T-helper 1 cell treated with Interleukin-12 subunit alpha and Interleukin-12 subunit beta and Interleukin-4 antibody, amounts not matched to agents 30 μg/mL and 1 μg/mL, for 36 hours (primary cell): ENCODE measurements around the gene RPS29.
"Not testable (repeated sequence)": the region's sequence is repeated elsewhere in the genome, so short reads cannot be mapped to it uniquely, and the experiment has no call there.

Experiments used
- H3K27ac Mint-ChIP-seq: one replicate; pipeline ENCODE4 v1.8.0; 2021; ENCODE audit warnings: mild to moderate bottlenecking, mixed read lengths
- H3K27me3 Mint-ChIP-seq: one replicate; pipeline ENCODE4 v1.8.0; 2021; ENCODE audit warnings: low read depth, mixed read lengths
- H3K36me3 Mint-ChIP-seq: one replicate; pipeline ENCODE4 v1.8.0; 2021; ENCODE audit warnings: low read depth, mixed read lengths
- H3K4me1 Mint-ChIP-seq: one replicate; pipeline ENCODE4 v1.8.0; 2021; ENCODE audit warnings: low read depth, mixed read lengths
- H3K4me3 Mint-ChIP-seq: one replicate; pipeline ENCODE4 v1.8.0; 2021; ENCODE audit warnings: mild to moderate bottlenecking, moderate library complexity, mixed read lengths
- H3K9me3 Mint-ChIP-seq: one replicate; pipeline ENCODE4 v1.8.0; 2021; ENCODE audit warnings: mixed read lengths

RPS29 gene

GRCh38 chr14:49615776-49616175 lies 29.6 kb upstream of the RPS29 start:
- Mint-ChIP-seq H3K36me3 (peaks cover 34% of the 10 kb centered on the region), H3K4me1 (peaks cover 26% of the 10 kb centered on the region), H3K27ac (no peak overlapping the region), H3K27me3 (no peaks in the 10 kb centered on the region), H3K4me3 (no peak overlapping the region), H3K9me3 (no peaks in the 10 kb centered on the region)

GRCh38 chr14:49614196-49614595 lies 28.0 kb upstream of the RPS29 start:
- Mint-ChIP-seq H3K9me3 (no peaks in the 10 kb centered on the region), H3K27ac (no peak overlapping the region), H3K4me1 (peaks cover 25% of the 10 kb centered on the region), H3K4me3 (no peak overlapping the region), H3K36me3 (peaks cover 26% of the 10 kb centered on the region), H3K27me3 (no peaks in the 10 kb centered on the region)

- Mint-ChIP-seq H3K36me3 (peaks cover 16% of the 10 kb centered on the region), H3K27me3 (no peaks in the 10 kb centered on the region), H3K9me3 (no peaks in the 10 kb centered on the region), H3K4me1 (peaks cover 17% of the 10 kb centered on the region), H3K4me3 (no peak overlapping the region), H3K27ac (no peak overlapping the region)
Measured at GRCh38 chr14:49612671-49613070, 26.5 kb upstream of the RPS29 start.

- no peak overlapping the region for H3K27ac Mint-ChIP-seq
- peaks cover 14% of the 10 kb centered on the region for H3K4me1 Mint-ChIP-seq
Measured at GRCh38 chr14:49612251-49612650, 26.1 kb upstream of the RPS29 start.

GRCh38 chr14:49607583-49607982 lies 21.4 kb upstream of the RPS29 start:
- Mint-ChIP-seq H3K4me3 (no peak overlapping the region), H3K36me3 (peaks cover 16% of the 10 kb centered on the region), H3K27ac (no peak overlapping the region), H3K9me3 (no peaks in the 10 kb centered on the region), H3K27me3 (no peaks in the 10 kb centered on the region), H3K4me1 (peaks cover 11% of the 10 kb centered on the region)

More at GRCh38 chr14:49612251-49612650, 26.1 kb upstream of the RPS29 start:
- H3K4me3 Mint-ChIP-seq, result no peak overlapping the region
- H3K27me3 Mint-ChIP-seq, result no peaks in the 10 kb centered on the region
- H3K36me3 Mint-ChIP-seq, result peaks cover 16% of the 10 kb centered on the region
- no peaks in the 10 kb centered on the region for H3K9me3 Mint-ChIP-seq

- H3K36me3 Mint-ChIP-seq, result peaks cover 11% of the 10 kb centered on the region
Measured at GRCh38 chr14:49598485-49599300, 12.5 kb upstream of the RPS29 start, which contains the start of gene LRR1. Gene LRR1, plus strand, starts transcription at chr14:49598940. Its CDS starts 81 bp downstream, at chr14:49599021.

GRCh38 chr14:49598189-49598484 lies 12.0 kb upstream of the RPS29 start:
- no peaks in the 10 kb centered on the region for H3K9me3 Mint-ChIP-seq
- peaks cover 11% of the 10 kb centered on the region for H3K36me3 Mint-ChIP-seq
- no peaks in the 10 kb centered on the region for H3K27me3 Mint-ChIP-seq
- H3K4me3 Mint-ChIP-seq, result peak overlapping the region; percentile 100
- H3K27ac Mint-ChIP-seq, result peak overlapping the region; percentile 100
- H3K4me1 Mint-ChIP-seq, result peaks cover 24% of the 10 kb centered on the region

More at GRCh38 chr14:49598485-49599300, 12.5 kb upstream of the RPS29 start, which contains the start of gene LRR1:
- H3K4me3 Mint-ChIP-seq, result peak within 1 kb of the TSS; percentile 100
- peaks cover 24% of the 10 kb centered on the region for H3K4me1 Mint-ChIP-seq
- H3K27ac Mint-ChIP-seq, result peak within 1 kb of the TSS; percentile 100
- no peaks in the 10 kb centered on the region for H3K27me3 Mint-ChIP-seq
- H3K9me3 Mint-ChIP-seq, result no peaks in the 10 kb centered on the region

GRCh38 chr14:49594347-49595091 lies 8.3 kb upstream of the RPS29 start:
- Mint-ChIP-seq H3K36me3 (peaks cover 6% of the 10 kb centered on the region), H3K9me3 (no peaks in the 10 kb centered on the region), H3K27me3 (no peaks in the 10 kb centered on the region), H3K4me3 (no peak overlapping the region), H3K27ac (no peak overlapping the region), H3K4me1 (peaks cover 15% of the 10 kb centered on the region)

- no peaks in the 10 kb centered on the region for H3K9me3 Mint-ChIP-seq
- no peak overlapping the region for H3K27ac Mint-ChIP-seq
- H3K4me3 Mint-ChIP-seq, result no peak overlapping the region
- H3K4me1 Mint-ChIP-seq, result peaks cover 12% of the 10 kb centered on the region
- H3K27me3 Mint-ChIP-seq, result no peaks in the 10 kb centered on the region
- H3K36me3 Mint-ChIP-seq, result peaks cover 2% of the 10 kb centered on the region
Measured at GRCh38 chr14:49593016-49593415, 6.8 kb upstream of the RPS29 start.

GRCh38 chr14:49589387-49589786 lies 3.2 kb upstream of the RPS29 start:
- Mint-ChIP-seq H3K36me3 (peaks cover 14% of the 10 kb centered on the region), H3K4me1 (peaks cover 16% of the 10 kb centered on the region), H3K9me3 (no peaks in the 10 kb centered on the region), H3K27ac (no peak overlapping the region), H3K27me3 (peaks cover 7% of the 10 kb centered on the region), H3K4me3 (no peak overlapping the region)

- no peaks in the 10 kb centered on the region for H3K9me3 Mint-ChIP-seq
- H3K27me3 Mint-ChIP-seq, result peaks cover 7% of the 10 kb centered on the region
- H3K36me3 Mint-ChIP-seq, result peaks cover 28% of the 10 kb centered on the region
- H3K27ac Mint-ChIP-seq, result peak overlapping the region; percentile 99
- H3K4me3 Mint-ChIP-seq, result peak overlapping the region; percentile 93
- peaks cover 28% of the 10 kb centered on the region for H3K4me1 Mint-ChIP-seq
Measured at GRCh38 chr14:49586673-49587460, 687 bp upstream of the RPS29 start.

- Mint-ChIP-seq H3K4me1 (peaks cover 37% of the 10 kb centered on the region), H3K4me3 (peak overlapping the region; percentile 93), H3K36me3 (peaks cover 37% of the 10 kb centered on the region), H3K27ac (peak overlapping the region; percentile 99)
- not testable (repeated sequence) for H3K9me3 Mint-ChIP-seq, H3K27me3 Mint-ChIP-seq
Measured at GRCh38 chr14:49584981-49585640, 1.1 kb downstream of the RPS29 start.

- H3K27ac Mint-ChIP-seq, result peak overlapping the region; percentile 99
- peaks cover 7% of the 10 kb centered on the region for H3K27me3 Mint-ChIP-seq
- no peaks in the 10 kb centered on the region for H3K9me3 Mint-ChIP-seq
- H3K36me3 Mint-ChIP-seq, result peaks cover 40% of the 10 kb centered on the region
- H3K4me1 Mint-ChIP-seq, result peaks cover 45% of the 10 kb centered on the region
- peak overlapping the region; percentile 93 for H3K4me3 Mint-ChIP-seq
Measured at GRCh38 chr14:49584058-49584457, 2.1 kb downstream of the RPS29 start.

- peak overlapping the region; percentile 75 for H3K27ac Mint-ChIP-seq
- peaks cover 49% of the 10 kb centered on the region for H3K4me1 Mint-ChIP-seq
Measured at GRCh38 chr14:49583629-49584028, 2.6 kb downstream of the RPS29 start.

More at GRCh38 chr14:49583629-49584028, 2.6 kb downstream of the RPS29 start:
- H3K4me3 Mint-ChIP-seq, result peak overlapping the region; percentile 67
- no peaks in the 10 kb centered on the region for H3K9me3 Mint-ChIP-seq
- H3K36me3 Mint-ChIP-seq, result peaks cover 40% of the 10 kb centered on the region
- H3K27me3 Mint-ChIP-seq, result peaks cover 7% of the 10 kb centered on the region
